SH-SY5Y (cell line): Measurements from ENCODE around the gene BGN.

Experiments
- GATA2 ChIP-seq: IDR thresholded peaks from 2 replicates; pipeline ENCODE4 v1.6.1; 2011; ENCODE audit warnings: mild to moderate bottlenecking, low read depth, low read length
- GATA3 ChIP-seq: IDR thresholded peaks from 2 replicates; pipeline ENCODE4 v1.6.1; 2011; ENCODE audit warnings: low read depth, mild to moderate bottlenecking, low read length, moderate library complexity

DNA sequence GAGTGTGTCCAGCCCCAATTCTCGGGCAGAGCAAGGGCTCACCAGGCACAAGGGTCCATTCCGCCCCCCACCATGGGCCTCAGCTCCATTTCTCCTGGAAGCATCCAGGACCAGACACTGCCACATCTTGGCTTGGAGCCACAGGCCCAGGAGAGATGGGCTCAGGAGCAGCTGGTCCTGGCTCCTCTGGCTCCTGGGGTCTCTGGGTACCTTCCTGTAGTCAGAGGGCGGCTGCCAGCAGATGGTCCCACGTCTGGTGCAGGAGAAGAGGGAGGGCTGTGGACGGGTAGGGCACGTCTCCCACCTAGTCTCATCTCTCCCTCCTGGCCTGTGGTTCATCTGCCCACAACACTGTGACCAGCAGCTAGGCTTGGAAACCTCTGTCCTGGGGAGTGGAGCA lies 30.7 kb downstream of the BGN start:
- TF ChIP-seq GATA2 (no peak), GATA3 (no peak)
